Renal cortical epithelial cell (primary cell): Measurements from ENCODE around the gene CHSY3. TPM values are rescaled to one million over a fixed set of nuclear protein-coding genes. Genes with fewer than 3 reads are reported as not detected.

Experiments
- DNase-seq: peaks from one replicate; pipeline ENCODE4 v3.0.0-alpha.2; 2011; ENCODE audit warnings: low read depth
- total RNA-seq: library from RNA; depleted of rRNA; stranded (reverse); fragments of >200 nt; gene quantifications from 2 replicates; pipeline ENCODE4 v1.2.3, GENCODE V29; 2014

The CHSY3 gene
- total RNA-seq, 1 donor from 2014 or later: 0.70 TPM

- no peak for DNase-seq
These were observed 41.6 kb downstream of the CHSY3 start for GRCh38 chr5:129945774-129946270.

DNA sequence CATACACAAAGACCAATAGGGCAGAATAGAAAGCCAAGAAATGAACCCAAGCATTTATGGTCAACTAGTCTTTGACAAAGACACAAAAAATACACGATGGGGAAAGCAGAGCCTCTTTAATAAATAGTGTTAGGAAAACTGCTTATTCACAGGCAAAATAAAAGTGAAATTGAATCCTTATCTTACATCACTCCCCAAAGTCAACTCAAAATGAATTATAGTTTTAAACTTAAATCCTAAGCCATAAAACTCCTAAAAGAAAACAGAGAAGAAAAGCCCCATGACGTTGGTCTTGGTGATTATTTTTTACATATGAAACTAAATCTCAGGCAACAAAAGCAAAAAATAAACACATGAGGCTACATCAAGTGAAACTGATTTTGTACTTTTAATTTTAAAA is 46.8 kb downstream of the CHSY3 start:
- DNase-seq: no peak

GRCh38 chr5:129958581-129958980 is 54.3 kb downstream of the CHSY3 start:
- DNase-seq: no peak

DNA sequence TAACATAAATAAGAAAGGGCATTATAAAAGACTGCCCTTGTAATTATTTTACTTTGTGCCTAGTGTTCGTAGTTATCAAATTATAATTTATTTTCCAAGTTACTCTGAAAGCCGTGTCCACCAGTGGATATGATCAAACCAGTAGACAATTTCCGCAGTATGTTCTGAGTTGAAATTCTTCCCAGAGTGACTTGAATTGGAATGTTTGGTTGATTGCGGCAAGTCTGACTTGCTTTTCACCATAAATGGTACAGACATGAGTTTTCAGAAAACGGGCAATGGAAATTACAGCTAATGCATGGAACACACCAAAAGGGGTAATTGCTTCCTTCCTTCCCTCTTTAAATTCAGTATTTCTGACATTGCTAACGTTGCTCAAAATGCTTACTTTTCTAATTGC is 56.6 kb downstream of the CHSY3 start:
- no peak for DNase-seq

DNA sequence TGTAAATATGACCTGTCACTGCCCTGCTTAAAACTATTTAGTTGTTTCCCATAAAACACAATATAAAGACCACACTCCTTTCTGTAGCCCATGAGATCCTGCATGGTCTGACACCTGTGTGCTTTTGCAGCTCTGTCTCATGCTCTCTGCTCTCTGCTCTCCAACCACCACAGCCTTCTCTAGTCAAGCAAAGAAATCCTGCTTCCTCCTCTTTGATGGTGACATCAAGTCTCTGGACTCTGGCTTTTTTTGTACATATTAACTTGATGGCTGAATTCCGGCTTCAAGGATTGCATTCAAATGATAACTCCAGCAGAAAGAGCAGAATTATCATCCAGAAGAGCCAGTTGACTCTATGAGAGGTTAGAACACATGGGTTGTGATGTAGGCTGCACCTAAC is 58.2 kb downstream of the CHSY3 start:
- peak; percentile 48 for DNase-seq

DNA sequence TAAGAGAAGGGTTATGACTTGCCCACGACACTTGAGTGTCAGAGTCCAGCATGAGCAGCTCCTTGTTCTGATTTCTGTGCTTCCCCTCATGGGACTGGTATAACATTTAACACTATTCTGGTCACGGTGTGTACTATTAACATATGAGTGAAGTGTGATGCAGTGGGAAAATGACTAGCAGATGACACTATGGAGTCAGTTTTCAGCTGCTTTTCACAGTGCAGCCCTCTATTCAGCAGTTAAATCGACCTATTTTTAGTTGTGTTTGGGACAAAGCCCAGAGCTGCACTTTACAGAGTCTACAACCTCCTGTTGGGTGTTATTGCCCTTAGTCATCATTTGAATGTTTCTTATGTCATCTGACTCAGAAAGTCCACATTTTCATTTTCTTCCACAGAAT is 59.1 kb downstream of the CHSY3 start:
- peak; percentile 76 for DNase-seq

- no peak for DNase-seq
These were observed 61.8 kb downstream of the CHSY3 start for GRCh38 chr5:129966071-129966470.

DNA sequence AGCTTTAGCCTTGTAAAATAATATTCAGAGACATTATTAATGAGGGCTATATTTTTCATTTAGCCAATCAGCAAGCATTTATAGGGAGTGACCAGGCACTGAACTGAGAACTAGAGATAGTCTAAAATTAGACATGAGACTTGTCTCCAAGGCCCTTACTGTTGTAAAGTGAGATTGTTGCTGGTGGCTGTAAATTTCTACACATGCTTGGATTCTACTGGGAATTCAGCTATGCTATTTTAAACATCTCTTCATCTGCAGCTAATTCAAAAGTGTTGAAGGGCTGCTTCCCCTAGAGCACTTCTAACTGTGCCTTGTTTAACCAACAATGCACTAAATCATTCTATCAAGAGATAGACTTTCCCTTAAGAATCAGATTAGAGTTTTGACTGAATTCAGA is 67.4 kb downstream of the CHSY3 start:
- no peak for DNase-seq

- no peak for DNase-seq
These were observed 68.3 kb downstream of the CHSY3 start for GRCh38 chr5:129972465-129973141.

DNA sequence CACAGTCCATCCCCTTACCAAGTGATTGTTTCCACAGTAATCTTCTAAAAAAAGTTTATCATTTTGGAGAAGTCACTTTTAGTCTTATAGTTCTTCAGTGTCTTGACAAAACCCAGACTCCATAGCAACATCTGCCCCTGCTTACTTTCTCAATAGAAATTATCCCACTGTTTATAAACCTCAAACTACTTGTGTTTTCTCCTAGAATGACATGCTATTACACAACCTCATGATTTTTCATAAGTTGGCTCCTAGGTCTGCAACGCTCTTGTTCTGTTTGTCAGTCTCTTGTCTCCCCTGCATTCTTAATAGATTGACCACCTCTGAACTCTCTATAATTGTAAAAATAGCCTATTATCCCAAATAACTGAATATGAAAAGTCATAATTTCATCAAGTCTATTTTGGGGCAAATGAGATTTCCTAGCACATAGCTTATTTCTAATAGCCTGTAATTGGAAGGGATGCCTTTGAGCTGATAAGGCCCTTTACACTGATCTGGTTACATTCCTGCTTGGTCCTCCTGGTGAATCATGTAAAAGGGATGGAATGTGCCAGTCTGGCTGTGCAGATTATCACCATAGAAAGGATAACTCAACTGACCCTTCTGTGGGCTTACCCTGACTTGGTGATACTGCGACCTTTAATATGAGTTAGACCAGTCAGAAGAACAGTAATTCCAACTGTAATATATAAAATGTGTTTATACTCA is 69.6 kb downstream of the CHSY3 start:
- DNase-seq: no peak

GRCh38 chr5:129977810-129978209 is 73.5 kb downstream of the CHSY3 start:
- DNase-seq: no peak

GRCh38 chr5:129978270-129978669 is 74.0 kb downstream of the CHSY3 start:
- no peak for DNase-seq

DNA sequence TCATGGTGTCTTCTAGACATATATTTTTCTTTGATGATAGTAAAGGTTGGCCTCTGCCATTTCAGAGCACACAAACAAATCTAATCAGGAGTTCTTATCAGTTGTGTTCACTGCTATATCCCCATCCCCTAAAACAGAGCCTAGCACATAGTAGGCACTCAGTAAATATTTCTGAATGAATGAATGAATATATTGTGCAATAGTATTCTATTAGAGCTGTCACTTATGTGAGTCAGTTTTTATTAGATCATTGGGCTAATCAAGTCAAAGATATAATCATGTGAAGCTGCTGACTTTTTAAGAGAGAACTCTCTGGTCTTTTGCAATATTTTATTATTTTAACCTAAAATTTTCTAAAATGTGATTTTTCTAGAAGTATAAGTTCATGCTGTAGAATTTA is 84.2 kb downstream of the CHSY3 start:
- DNase-seq: no peak

GRCh38 chr5:129991780-129992179 is 87.5 kb downstream of the CHSY3 start:
- DNase-seq: no peak

GRCh38 chr5:129996896-129997295 is 92.6 kb downstream of the CHSY3 start:
- no peak for DNase-seq

GRCh38 chr5:130000460-130000859 is 96.2 kb downstream of the CHSY3 start:
- DNase-seq: no peak

DNA sequence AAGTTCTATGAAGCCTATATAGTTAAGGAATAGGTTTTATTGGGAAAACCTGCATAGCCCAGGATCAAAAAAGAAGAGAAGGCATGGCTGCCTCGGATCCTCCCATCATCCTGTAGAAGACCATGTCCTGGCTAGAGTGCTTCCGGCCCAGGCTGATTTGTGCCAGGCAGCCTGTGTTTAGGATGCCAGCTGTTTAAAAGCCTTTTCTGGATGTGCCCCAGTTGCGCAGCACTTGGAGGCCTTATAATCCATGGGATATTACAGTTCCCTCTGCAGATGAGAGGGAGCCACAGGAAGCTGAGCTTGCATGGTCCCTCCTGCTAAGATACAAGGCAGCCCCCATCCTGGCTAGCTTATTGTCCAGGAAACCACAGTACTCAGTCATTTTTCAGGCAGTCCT is 97.9 kb downstream of the CHSY3 start:
- DNase-seq: no peak

DNA sequence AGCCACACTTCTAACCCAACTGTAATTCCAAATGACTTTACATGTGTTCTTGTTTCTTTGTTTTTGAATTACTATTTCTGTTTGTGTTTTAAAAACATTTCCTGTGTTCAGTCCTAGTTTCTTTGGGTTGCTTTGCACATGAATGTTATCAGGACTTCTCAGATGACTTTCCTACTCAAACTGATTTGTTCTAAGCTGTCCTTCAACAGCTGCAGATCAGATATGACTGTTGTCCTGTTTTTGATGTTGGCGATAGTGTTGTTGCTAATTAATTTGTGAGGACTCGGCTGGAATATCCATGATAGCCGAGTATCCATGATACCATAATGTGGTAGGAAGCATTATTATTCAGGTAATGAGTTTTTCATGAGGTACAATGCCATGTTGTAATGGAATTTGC is 98.6 kb downstream of the CHSY3 start:
- DNase-seq: no peak

DNA sequence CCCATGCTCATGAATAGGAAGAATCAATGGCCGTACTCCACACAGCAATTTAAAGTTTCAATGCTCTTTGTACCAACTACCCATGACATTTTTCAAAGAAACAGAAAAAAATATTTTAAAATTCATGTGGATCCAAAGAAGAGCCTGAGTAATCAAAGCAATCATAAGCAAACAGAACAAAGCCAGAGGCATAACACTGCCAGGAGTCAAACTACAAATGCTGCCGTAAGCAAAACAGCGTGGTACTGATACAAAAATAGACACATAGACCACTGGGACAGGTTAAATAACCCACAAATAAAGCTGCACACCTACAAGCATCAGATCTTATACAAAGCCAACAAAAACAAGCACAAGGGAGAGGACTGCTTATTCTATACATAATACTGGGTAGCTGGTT is 107.7 kb downstream of the CHSY3 start:
- no peak for DNase-seq

DNA sequence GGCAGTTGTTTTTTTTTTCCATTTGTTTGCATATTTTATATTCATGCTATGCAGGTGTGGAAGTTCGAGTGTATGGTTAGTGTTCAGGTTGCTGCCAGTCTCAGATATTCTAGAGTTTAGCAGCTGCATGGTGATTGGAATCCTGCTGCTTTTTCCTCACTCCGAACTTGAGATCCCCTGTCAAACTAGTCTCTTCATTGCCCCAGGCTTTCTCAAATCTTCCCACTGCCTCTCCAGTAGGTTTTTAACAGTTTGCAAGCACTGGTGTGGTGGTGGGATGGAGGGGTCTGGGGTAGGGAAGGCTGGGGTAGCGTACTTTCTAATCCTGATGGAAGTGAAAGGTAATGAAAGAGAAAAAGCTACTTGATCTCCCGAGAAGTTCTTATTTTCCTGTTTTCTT is 112.9 kb downstream of the CHSY3 start:
- DNase-seq: no peak

DNA sequence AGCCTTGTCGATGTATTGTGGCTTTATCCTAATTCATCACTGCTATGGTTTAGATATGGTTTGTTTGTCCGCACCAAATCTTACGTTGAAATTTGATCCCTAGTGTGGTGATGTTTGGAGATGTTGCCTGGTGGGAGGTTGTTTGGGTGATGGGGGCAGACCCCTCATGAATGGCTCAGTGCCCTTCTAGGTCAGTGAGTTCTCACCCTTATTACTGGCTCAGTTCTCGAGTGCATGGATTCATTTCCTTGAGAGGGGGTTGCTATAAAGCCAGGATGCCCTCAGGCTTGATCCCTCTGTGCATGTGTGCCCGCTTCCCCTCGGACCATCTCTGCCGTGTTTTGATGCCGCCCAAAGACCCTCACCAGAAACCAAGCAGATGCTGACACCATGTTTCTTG is 114.4 kb downstream of the CHSY3 start:
- DNase-seq: no peak

- DNase-seq: no peak
These were observed 116.7 kb downstream of the CHSY3 start for GRCh38 chr5:130021000-130021399.

DNA sequence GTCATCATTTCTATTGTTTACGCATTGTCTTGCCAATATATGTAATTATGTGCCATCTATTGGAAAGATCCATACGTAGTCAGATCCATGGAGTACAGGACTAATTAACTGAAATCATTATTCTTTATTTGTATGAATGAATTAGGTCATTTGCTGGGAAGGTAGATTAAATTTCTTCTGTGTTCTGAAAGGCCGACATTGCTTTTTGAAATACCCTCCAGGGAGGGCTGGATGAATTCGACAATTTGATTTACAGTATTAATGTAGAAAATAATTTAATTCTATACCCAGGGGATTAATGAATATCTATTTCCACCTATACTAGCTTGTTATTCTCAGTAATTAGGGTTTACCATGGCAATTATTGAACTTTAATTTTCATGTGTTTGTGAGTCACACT is 117.6 kb downstream of the CHSY3 start:
- no peak for DNase-seq

- no peak for DNase-seq
These were observed 119.3 kb downstream of the CHSY3 start for GRCh38 chr5:130023604-130024003.
